IMR-90 (cell line): ENCODE results near the gene SUGP2. TPM values are rescaled to one million over a fixed set of nuclear protein-coding genes. Genes with fewer than 3 reads are reported as not detected.

Experiments
- ATAC-seq: fragments of 200-7000 bp; cut with Tn5 transposase; 2 replicates; pipeline ENCODE4 v1.9.1; 2020; ENCODE audit warnings: low read depth, mild to moderate bottlenecking, moderate library complexity
- BruUV-seq: library from RNA; stranded (reverse); fragments of 400-500 nt; replicated peaks from 2 replicates; lab custom pipeline; 2021; lab: Mats Ljungman, UMichigan
- CTCF ChIA-PET: fragments of 300-600 bp; formaldehyde crosslinking; extraction: SDS; loops from one replicate; lab custom pipeline; 2021; ENCODE audit warnings: antibody characterized with exemption; lab: Yijun Ruan, JAX
- POLR2A ChIA-PET: fragments of 300-600 bp; sonication (Branson Sonifier 250); formaldehyde crosslinking; loops from one replicate; lab custom pipeline; 2022; ENCODE audit warnings: antibody characterized with exemption; ENCODE audit not compliant: unreplicated experiment; lab: Charles Lee
- DNase-seq: peaks from one replicate; pipeline ENCODE4 v3.0.0; 2013
- H2AFZ ChIP-seq: replicated peaks from 2 replicates; pipeline ENCODE3; 2013; ENCODE audit warnings: low read length, mild to moderate bottlenecking; ENCODE audit not compliant: poor library complexity
- H2AK5ac ChIP-seq: 2 replicates; pipeline ENCODE4 v1.6.1; 2013; ENCODE audit warnings: low read depth, low read length, inconsistent platforms
- H2AK9ac ChIP-seq: replicated peaks from 2 replicates; pipeline ENCODE3; 2013; ENCODE audit warnings: mild to moderate bottlenecking, low read depth, low read length, moderate library complexity; ENCODE audit not compliant: poor library complexity
- H2BK120ac ChIP-seq: 2 replicates; pipeline ENCODE4 v1.6.1; 2013; ENCODE audit warnings: low read depth, low read length, inconsistent platforms
- H2BK15ac ChIP-seq: 3 replicates; pipeline ENCODE4 v1.6.1; 2013; ENCODE audit warnings: low read depth, low read length, inconsistent platforms
- H2BK20ac ChIP-seq: 2 replicates; pipeline ENCODE4 v1.6.1; 2013; ENCODE audit warnings: low read depth, mild to moderate bottlenecking, inconsistent platforms, low read length, moderate library complexity
- H2BK5ac ChIP-seq: 2 replicates; pipeline ENCODE4 v1.6.1; 2013; ENCODE audit warnings: mild to moderate bottlenecking, low read depth, low read length, inconsistent platforms; ENCODE audit not compliant: poor library complexity, severe bottlenecking
- H3K14ac ChIP-seq: replicated peaks from 2 replicates; pipeline ENCODE4 v1.6.1; 2013; ENCODE audit warnings: low read depth, low read length, inconsistent platforms
- H3K18ac ChIP-seq: 2 replicates; pipeline ENCODE4 v1.6.1; 2013; ENCODE audit warnings: low read depth, low read length, control low read depth
- H3K23ac ChIP-seq: 2 replicates; pipeline ENCODE4 v1.6.1; 2013; ENCODE audit warnings: low read depth, low read length, inconsistent platforms
- H3K27ac ChIP-seq: 2 replicates; pipeline ENCODE4 v1.5.1; 2013; ENCODE audit warnings: mild to moderate bottlenecking, control low read depth, low read length; ENCODE audit not compliant: insufficient read depth
- H3K27me3 ChIP-seq: 2 replicates; pipeline ENCODE4 v1.6.1; 2013; ENCODE audit warnings: low read length; ENCODE audit not compliant: control insufficient read depth, insufficient read depth
- H3K36me3 ChIP-seq: 2 replicates; pipeline ENCODE4 v1.6.1; 2013; ENCODE audit warnings: low read length, mixed read lengths; ENCODE audit not compliant: control insufficient read depth, insufficient read depth
- H3K4ac ChIP-seq: 2 replicates; pipeline ENCODE4 v1.6.1; 2013; ENCODE audit warnings: low read depth, low read length, inconsistent platforms
- H3K4me1 ChIP-seq: 2 replicates; pipeline ENCODE4 v1.6.1; 2013; ENCODE audit warnings: low read length, mixed read lengths; ENCODE audit not compliant: control insufficient read depth, insufficient read depth
- H3K4me2 ChIP-seq: 2 replicates; pipeline ENCODE4 v1.6.1; 2013; ENCODE audit warnings: low read depth, mild to moderate bottlenecking, control low read depth, low read length, moderate library complexity
- H3K4me3 ChIP-seq: 2 replicates; pipeline ENCODE4 v1.5.1; 2013; ENCODE audit warnings: low read depth, mild to moderate bottlenecking, control low read depth, low read length, moderate library complexity; ENCODE audit not compliant: insufficient read depth
- H3K56ac ChIP-seq: 2 replicates; pipeline ENCODE4 v1.6.1; 2013; ENCODE audit warnings: low read length, inconsistent platforms; ENCODE audit not compliant: insufficient read depth; ENCODE audit errors: extremely low read depth
- H3K79me1 ChIP-seq, 2 experiments: 2 replicates each; pipeline ENCODE4 v1.6.1; 2013; ENCODE audit warnings: low read length in 2 of 2, inconsistent platforms in 1 of 2, low read depth in 1 of 2
- H3K9ac ChIP-seq: 2 replicates; pipeline ENCODE4 v1.6.1; 2013; ENCODE audit warnings: low read depth, low read length, control low read depth
- H3K9me1 ChIP-seq: 2 replicates; pipeline ENCODE4 v1.6.1; 2013; ENCODE audit warnings: low read length, inconsistent platforms; ENCODE audit not compliant: insufficient read depth
- H3K9me3 ChIP-seq: 2 replicates; pipeline ENCODE4 v1.6.1; 2013; ENCODE audit warnings: low read length; ENCODE audit not compliant: control insufficient read depth, insufficient read depth
- H4K20me1 ChIP-seq: 2 replicates; pipeline ENCODE4 v1.6.1; 2013; ENCODE audit warnings: low read length, inconsistent platforms; ENCODE audit not compliant: insufficient read depth
- H4K5ac ChIP-seq: 2 replicates; pipeline ENCODE4 v1.6.1; 2013; ENCODE audit warnings: mild to moderate bottlenecking, low read depth, low read length, control low read depth
- H4K8ac ChIP-seq, 2 experiments: 2 replicates each; pipeline ENCODE4 v1.6.1; 2013; ENCODE audit warnings: low read depth in 2 of 2, low read length in 2 of 2, control low read depth in 1 of 2, inconsistent platforms in 1 of 2
- H4K91ac ChIP-seq: 2 replicates; pipeline ENCODE4 v1.6.1; 2013; ENCODE audit warnings: low read depth, low read length, inconsistent platforms; ENCODE audit not compliant: insufficient read depth
- BHLHE40 ChIP-seq: fragments of 150-350 bp; IDR thresholded peaks from 2 replicates; pipeline ENCODE4 v1.6.1; 2016; ENCODE audit warnings: mild to moderate bottlenecking, low read depth, low read length
- CEBPB ChIP-seq: IDR thresholded peaks from 2 replicates; pipeline ENCODE4 v1.6.1; 2012; ENCODE audit warnings: low read depth, low read length, improper control_type of control experiment
- CHD1 ChIP-seq: IDR thresholded peaks from 2 replicates; pipeline ENCODE4 v1.6.1; 2012; ENCODE audit warnings: low read depth, low read length, improper control_type of control experiment
- CTCF ChIP-seq: conservative IDR thresholded peaks from 2 replicates; pipeline ENCODE4 v1.5.1; 2012; ENCODE audit warnings: mild to moderate bottlenecking, low read depth, low read length, improper control_type of control experiment
- ELK1 ChIP-seq: fragments of 150-350 bp; IDR thresholded peaks from 2 replicates; pipeline ENCODE4 v1.6.1; 2016; ENCODE audit warnings: low read depth, mild to moderate bottlenecking, low read length, moderate library complexity, borderline replicate concordance
- MAFK ChIP-seq: IDR thresholded peaks from 2 replicates; pipeline ENCODE4 v1.6.1; 2012; ENCODE audit warnings: low read depth, low read length, improper control_type of control experiment
- MXI1 ChIP-seq: IDR thresholded peaks from 2 replicates; pipeline ENCODE4 v1.6.1; 2012; ENCODE audit warnings: low read depth, mild to moderate bottlenecking, low read length, moderate library complexity, borderline replicate concordance
- NFE2L2 ChIP-seq: fragments of 150-350 bp; IDR thresholded peaks from 2 replicates; pipeline ENCODE4 v1.6.1; 2016; ENCODE audit warnings: low read depth, mild to moderate bottlenecking, low read length
- RAD21 ChIP-seq: IDR thresholded peaks from 2 replicates; pipeline ENCODE4 v1.6.1; 2012; ENCODE audit warnings: low read length, improper control_type of control experiment
- RCOR1 ChIP-seq: IDR thresholded peaks from 2 replicates; pipeline ENCODE4 v1.6.1; 2012; ENCODE audit warnings: mild to moderate bottlenecking, low read length, improper control_type of control experiment; ENCODE audit not compliant: insufficient replicate concordance
- RFX5 ChIP-seq: IDR thresholded peaks from 2 replicates; pipeline ENCODE4 v1.8.0; 2012; ENCODE audit warnings: low read depth, mild to moderate bottlenecking, low read length, moderate library complexity
- SMC3 ChIP-seq: fragments of 150-350 bp; IDR thresholded peaks from 2 replicates; pipeline ENCODE4 v1.6.1; 2016; ENCODE audit warnings: low read depth, mild to moderate bottlenecking, antibody characterized with exemption, low read length, moderate library complexity
- USF2 ChIP-seq: fragments of 150-350 bp; IDR thresholded peaks from 2 replicates; pipeline ENCODE4 v1.6.1; 2017; ENCODE audit warnings: mild to moderate bottlenecking, antibody characterized with exemption, low read length, low read depth
- WGBS, 2 experiments: methylation state at CpG; one replicate each; pipeline versions ENCODE4 v1.1.5 to v1.1.7; 2013; ENCODE audit warnings: missing lambda C conversion rate in 2 of 2; ENCODE audit not compliant: insufficient read length in 1 of 2; ENCODE audit errors: extremely low coverage in 2 of 2; 5-methylcytosine and 5-hydroxymethylcytosine counted together
- dilution Hi-C: fragments of 300-500 bp; cut with HindIII; formaldehyde crosslinking; loops from one replicate; pipeline ENCODE4 v1.14.3; 2018; ENCODE audit warnings: low sequenced_read_pairs; ENCODE audit not compliant: unreplicated experiment
- in situ Hi-C: fragments of 300-500 bp; cut with MboI; formaldehyde crosslinking; loops from 3 replicates; pipeline ENCODE4 v1.14.3; 2019; ENCODE audit warnings: low sequenced_read_pairs, inconsistent platforms, mixed read lengths
- intact Hi-C: fragments of 100-400 bp; cut with micrococcal nuclease; formaldehyde crosslinking; loops from 2 replicates; pipeline ENCODE4 v1.10.0; 2022
- polyA plus RNA-seq, 3 experiments: library from polyadenylated mRNA; depleted of rRNA; stranded (reverse); fragments of >200 nt; gene quantifications; 2 replicates each; pipeline ENCODE4 v1.2.3, GENCODE V29; 2012; ENCODE audit warnings: low replicate concordance in 1 of 3
- total RNA-seq: library from RNA; depleted of rRNA; stranded (reverse); fragments of >200 nt; gene quantifications from 2 replicates; pipeline ENCODE4 v1.2.3, GENCODE V29; 2012

SUGP2 gene
- total and polyA plus RNA-seq, 2 of the 4 experiments (the other 2 are of a cell fraction): 25.8 to 69.2 TPM

GRCh38 chr19:19032420-19033175 lies 719 bp downstream of the SUGP2 start:
- Histone ChIP-seq H2BK5ac (peak overlapping the region; percentile 47), H2AK5ac (peak overlapping the region; percentile 71), H4K91ac (peak overlapping the region; percentile 52; the same call in 1 of the 2 replicates), H3K56ac (peak overlapping the region; percentile 47; the same call in 1 of the 2 replicates), H3K79me1 (peaks cover 37 to 73% of the 10 kb centered on the region in 2 experiments), H3K23ac (peak overlapping the region; percentile 6; the same call in 1 of the 2 replicates), H2AFZ (peak overlapping the region; percentile 99), H3K4me2 (peak overlapping the region; percentile 92), H4K8ac (peak overlapping the region in 1 of 2 experiments; percentile 1; a peak in 2 of 4 replicates), H3K9ac (peak overlapping the region; percentile 83), H4K5ac (no peak overlapping the region), H2BK15ac (no peak overlapping the region), H3K14ac (peak overlapping the region; percentile 35; the same call in 1 of the 2 replicates), H3K9me1 (peaks cover 7% of the 10 kb centered on the region; the same call in 1 of the 2 replicates), H3K36me3 (peaks cover 13% of the 10 kb centered on the region), H2BK20ac (no peak overlapping the region), H4K20me1 (peaks cover 18% of the 10 kb centered on the region), H3K4me1 (peaks cover 6% of the 10 kb centered on the region), H2BK120ac (no peak overlapping the region), H2AK9ac (peak overlapping the region; percentile 56), H3K4me3 (peak overlapping the region; percentile 70), H3K4ac (peak overlapping the region; percentile 56), H3K27ac (peak overlapping the region; percentile 74), H3K18ac (no peak overlapping the region), H3K9me3 (no peaks in the 10 kb centered on the region), H3K27me3 (no peaks in the 10 kb centered on the region)
- peak; percentile 68 for ATAC-seq
- in situ Hi-C loops (no loop called here), intact Hi-C loops (no loop called here), dilution Hi-C loops (no loop called here)
- BruUV-seq: no TSS peak
- DNase-seq: peak; percentile 95
- WGBS, 2 experiments: 1% methylated on average over 11 of the region's 31 CpGs; no CpG with 5 or more reads in 1 of the 2 experiments
- ChIA-PET POLR2A (interaction anchor here (0.8 kb wide), 1 partner anchor 12 kb away, joined by 8 read pairs; no protein-coding TSS in a partner anchor), CTCF (no interaction called here)
- TF ChIP-seq RCOR1: no peak
- no peak for TF ChIP-seq RAD21
- TF ChIP-seq CTCF: no peak
- TF ChIP-seq MXI1: no peak
- 0 out of 2 replicates have a peak, but pooled peaks have one; percentile 1 for TF ChIP-seq CEBPB
- no peak for TF ChIP-seq CHD1
- no peak for TF ChIP-seq NFE2L2
- no peak for TF ChIP-seq MAFK
- TF ChIP-seq ELK1: no peak
- TF ChIP-seq SMC3: no peak
- TF ChIP-seq RFX5: no peak
- 0 out of 2 replicates have a peak, but pooled peaks have one; percentile 33 for TF ChIP-seq USF2
- TF ChIP-seq BHLHE40: no peak
